GM21423 (cell line): ENCODE results near the gene ADIPOR2.

Source experiments
- ATAC-seq: cut with Tn5 transposase; IDR thresholded peaks from one replicate; pipeline ENCODE4 v1.9.1; 2021; ENCODE audit warnings: mild to moderate bottlenecking, moderate library complexity; ENCODE audit not compliant: unreplicated experiment

ADIPOR2 gene

DNA sequence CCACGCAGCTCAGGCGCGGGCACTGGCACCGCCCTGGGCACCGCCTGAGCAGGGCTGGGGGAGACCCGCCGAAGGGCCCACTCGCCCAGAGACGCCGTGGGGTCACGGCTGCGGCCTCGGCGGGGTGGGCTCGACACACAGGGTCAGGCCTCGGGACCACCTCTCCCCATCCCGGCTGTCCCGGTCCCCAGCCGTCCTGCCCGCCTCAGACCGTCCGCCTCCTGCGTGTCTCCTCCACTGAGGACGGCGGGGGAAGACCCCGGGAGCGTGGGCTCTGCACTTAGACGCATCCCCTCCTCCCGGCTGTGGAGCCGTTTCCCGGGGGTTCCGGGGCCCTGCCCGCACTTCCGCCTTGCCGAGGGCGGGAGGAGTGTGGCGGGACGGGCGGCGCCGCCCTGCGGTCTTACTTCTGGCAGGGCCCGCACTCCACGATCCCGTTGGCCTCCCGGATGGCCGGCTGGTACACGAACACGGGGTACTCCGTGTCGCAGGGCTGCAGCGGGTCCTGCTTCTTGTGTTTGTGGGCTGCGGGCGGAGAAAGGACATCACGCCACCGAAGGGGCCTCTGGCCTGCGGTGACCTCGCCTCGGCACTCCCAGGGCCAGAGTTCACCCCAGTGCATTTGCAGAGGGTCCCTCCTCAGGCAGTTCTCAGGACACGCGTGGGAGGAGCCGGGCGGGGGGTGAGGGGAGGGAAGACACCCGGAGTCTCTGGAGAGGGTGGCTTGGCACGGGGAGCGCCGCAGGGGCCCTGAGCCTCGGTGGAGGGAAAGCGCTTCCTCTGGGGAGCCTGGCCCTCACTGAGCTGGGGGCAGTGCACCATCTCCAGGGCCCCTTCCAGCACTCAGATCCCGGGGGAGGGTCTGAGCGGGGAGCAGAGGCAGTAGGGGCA lies 106.4 kb downstream of the ADIPOR2 start:
- no peak for ATAC-seq

- ATAC-seq, result no peak
Measured at GRCh38 chr12:1797991-1798640, 107.2 kb downstream of the ADIPOR2 start.

GRCh38 chr12:1798641-1799020 lies 107.8 kb downstream of the ADIPOR2 start:
- ATAC-seq, result no peak

GRCh38 chr12:1799051-1799881 lies 108.4 kb downstream of the ADIPOR2 start:
- no peak for ATAC-seq

DNA sequence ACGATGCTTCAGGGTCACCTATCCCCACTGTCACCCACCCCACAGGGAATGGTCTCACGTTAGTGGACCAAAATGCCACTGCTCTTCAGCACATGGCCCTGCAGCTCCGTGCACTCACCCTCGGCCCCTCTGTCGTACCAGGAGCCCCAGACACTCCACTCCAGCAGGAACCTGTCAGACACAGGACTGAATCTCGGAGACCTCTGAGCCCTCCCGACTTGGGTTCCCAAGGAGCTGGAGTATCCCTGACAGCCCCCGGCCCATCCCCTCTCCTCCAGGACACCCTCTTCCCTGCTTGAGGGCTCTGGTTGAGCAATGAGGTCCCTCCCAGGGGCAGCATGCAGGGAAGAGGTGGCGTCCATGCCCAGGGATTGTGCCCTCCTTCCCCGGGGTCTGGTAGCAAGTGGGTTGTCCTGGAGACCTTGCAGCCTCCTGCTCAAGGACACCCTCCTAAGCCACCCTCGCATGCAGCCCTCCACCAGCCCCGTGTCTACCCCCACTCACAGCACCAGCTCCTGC lies 109.1 kb downstream of the ADIPOR2 start:
- ATAC-seq, result no peak

DNA sequence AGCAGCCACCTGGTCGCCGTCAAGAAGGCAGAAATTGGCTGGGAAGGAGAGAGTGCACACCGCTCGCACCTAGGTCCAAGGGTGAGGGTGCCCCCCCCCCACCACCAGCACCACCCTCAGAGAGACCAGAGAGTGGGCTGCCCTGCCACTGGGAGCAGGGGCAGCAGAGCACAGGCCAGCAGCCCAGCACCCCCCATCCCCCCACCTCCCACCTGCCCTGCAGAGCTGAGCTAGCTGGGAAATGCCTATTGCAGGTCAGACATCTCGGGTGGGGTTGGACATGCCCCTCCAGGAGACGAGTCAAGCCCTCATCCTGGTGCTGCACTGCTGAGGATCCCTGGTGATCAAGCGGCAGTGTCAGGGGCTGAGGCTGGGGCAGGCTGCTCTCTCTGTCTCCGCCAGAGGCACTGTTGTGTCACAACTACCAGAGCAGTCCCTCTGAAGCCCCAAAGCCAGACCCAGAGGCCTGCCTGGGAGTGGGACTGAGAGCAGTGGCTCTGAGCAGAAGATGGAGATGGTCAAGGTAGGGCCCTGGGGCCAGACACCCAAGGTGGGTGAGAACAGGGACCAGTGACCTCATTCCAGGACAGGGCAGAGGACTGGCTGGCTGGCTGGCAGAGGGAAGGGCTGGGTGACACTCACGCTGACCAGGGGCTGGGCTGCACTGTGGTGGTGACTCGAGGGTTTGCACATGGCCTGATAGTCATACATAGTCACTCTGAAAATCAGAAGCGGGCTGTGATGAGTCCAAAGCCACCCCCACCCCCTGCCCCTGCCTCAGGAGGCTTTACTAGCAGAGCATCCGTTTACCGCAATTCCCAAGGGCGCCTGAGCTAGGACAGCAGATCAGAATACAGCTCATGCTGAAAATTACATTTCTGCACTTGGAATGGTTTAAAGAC lies 109.8 kb downstream of the ADIPOR2 start:
- ATAC-seq, result no peak

DNA sequence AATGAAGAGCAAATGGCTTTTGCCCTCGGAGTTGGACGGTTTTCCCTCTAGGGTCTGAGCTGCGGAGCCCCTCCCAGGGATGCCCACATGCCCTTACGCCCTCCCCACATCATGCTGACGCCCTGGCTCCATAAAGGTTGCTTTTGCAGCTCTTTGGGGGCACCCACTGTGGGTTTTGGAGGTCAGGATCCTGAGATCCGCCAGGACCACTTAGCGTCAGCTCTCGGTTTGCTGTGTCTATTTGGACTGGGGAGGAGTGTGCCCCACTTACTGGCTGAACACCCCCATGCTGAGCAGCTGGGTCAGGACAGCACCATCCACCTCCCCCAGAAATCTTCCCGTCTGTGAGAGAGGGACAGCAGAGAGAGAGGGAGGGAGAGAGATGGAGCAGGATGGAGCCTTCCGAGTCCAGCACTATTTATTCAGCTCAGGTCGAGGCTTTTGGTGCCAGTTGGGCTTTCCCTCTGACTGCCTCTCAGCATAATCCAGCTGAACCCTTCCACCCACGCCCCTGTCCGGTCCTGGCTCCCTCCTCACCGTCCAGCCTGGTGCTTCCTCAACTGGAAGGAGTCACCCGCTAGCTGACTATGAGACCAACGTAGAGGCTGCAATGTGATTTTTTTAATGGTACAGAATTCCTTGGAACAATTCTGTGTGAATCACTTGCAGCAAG lies 110.6 kb downstream of the ADIPOR2 start:
- no peak for ATAC-seq

GRCh38 chr12:1803736-1804135 lies 112.9 kb downstream of the ADIPOR2 start:
- no peak for ATAC-seq

GRCh38 chr12:1804545-1805332 lies 113.9 kb downstream of the ADIPOR2 start:
- ATAC-seq, result peak; percentile 79

DNA sequence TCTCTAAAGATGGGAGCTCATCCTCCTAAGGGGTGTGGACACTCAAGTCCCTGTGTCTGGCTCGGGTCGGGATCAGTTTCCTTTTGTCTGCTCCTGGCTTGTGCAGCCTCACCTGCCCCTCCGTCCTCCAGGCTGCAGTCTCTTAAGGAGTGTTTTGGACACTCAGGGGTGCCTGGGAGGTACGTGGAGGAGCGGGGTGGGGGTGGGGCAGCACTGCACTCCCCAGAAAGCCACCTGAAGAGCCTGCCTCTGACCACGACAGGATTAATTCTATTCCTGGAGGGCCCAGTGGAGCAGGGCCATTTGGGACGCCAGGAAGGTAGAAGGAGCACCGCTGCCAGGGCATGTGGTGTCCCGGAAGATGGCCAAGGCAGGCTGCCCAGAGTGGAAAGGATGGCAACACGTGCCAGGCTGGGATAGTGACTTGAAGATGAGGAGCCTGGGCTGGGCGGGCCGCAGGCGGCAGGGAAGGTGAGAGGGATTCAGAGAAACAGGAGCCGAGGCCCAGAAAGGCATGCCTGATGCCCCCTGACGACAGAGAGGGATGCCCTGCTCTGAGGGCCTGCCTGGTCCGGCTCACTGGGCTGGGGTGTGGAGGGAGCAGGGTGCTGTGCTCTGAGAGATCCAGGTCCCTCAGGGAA lies 114.7 kb downstream of the ADIPOR2 start:
- no peak for ATAC-seq

GRCh38 chr12:1806301-1807086 lies 115.6 kb downstream of the ADIPOR2 start:
- ATAC-seq, result no peak

GRCh38 chr12:1807087-1807860 lies 116.4 kb downstream of the ADIPOR2 start:
- ATAC-seq, result no peak

DNA sequence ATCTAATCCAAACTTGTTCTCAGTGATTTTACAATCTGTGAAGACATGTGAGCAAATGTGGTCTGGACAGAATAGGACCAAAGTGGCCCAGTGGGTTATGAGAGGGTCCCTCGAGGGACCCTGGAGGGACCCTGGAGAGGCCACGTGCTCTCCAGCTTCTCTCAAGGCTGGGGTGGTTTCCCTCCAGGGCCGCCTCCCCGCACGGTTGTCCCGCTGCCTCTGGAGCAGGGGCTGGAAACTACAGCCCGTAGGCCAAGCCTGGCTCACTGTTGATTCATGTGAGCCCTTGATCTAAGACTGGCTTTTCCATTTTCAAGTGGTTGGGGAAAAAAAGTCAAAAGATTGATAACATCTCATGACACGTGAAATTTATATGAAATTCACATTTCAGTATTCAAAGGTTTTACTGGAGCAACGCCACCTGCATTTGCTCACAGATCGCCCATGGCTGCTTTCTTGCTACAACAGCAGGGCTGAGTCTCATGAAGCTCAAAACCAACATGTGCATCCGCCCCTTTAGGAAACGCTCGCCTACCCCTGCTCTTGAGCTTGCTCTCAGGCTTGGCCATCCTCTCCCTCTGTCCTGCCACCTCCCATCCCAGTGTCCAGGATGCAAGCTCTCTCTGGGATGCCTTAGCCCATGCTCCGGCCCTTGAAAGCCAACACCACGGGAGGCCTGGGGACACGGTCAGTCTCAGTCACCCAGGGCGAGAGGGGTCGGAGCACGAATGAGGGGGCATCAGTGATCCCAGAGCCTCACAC lies 117.3 kb downstream of the ADIPOR2 start:
- ATAC-seq, result no peak

- no peak for ATAC-seq
Measured at GRCh38 chr12:1808798-1809480, 118.1 kb downstream of the ADIPOR2 start.

DNA sequence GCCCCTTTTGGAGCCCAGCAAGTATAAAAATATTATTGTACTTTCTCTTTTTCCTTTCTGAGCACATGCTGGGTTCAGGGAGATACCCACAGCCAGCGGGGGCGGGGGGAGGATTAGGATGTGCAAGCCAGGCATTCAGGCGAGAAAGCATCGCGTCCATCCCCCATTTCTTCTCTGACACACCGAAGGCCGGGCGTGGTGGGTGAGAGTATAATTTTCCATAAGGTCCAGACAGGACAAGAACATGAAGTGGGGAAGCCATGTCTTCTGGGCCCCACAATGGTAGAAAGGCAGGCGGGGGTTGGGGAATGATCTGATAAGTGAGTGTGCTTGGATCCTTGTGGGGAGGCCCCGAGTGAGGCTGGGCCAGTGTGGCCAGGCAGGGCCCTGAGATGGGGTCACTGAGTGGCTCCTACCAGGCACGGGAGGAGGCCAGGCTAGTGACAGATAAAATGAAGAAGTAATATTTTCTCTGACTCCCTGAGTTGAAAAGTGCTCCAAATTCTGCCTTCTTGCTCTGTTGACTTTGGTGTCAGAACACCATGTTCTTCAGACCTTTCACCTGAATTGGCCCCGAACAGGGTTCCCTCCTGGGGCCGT lies 118.8 kb downstream of the ADIPOR2 start:
- no peak for ATAC-seq
